ENCODE results near the gene RAB27A.
A peak's percentile ranks its signal among the peaks of the same experiment; 100 is the strongest.
"Not testable (repeated sequence)": the region's sequence is repeated elsewhere in the genome, so short reads cannot be mapped to it uniquely, and the experiment has no call there.

RAB27A gene

DNA sequence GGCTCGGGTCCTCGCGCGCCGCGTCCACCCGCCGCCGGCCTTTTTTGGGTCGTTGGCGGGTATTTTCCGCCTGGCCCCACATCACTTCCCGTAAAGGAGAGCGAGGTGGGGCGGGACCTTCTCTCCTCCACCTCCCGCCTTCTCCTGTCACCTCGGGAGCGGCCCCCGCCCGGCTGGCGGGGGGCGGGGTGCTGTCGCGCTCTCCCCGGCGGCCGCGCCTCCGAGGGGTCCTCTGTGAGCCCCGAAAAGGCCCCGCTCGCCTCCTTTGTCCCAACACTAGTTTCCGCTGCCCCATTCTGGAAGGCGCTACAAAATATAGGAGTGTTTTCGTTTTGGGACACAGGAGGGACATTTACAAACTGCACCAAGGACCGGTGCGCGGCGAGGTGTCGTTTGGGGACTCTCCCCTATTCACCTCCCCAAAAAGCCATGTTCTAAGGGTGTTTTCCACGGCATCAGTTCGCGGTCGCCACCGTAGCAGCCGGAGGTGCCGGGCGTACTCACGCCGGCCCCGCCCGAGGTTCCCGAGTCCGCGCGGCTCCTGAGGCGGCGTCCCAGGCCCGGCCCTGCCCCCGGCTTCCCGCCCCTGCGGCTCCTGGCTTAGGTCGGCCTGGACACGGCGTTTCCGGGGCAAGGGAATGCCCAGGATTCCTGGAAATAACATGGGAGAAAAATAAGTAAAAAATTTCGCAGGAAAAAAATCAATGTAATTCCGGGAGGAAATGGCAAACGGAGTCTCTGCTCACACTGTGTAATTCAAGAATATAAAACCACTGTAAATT lies at the start of gene RAB27A:
RAB27A (minus strand) TSS at position 68 of the 782 bp plus-strand sequence. CDS start 54,879 bp downstream, outside the sequence.
- DNase-seq: no peak

GRCh38 chr15:55337160-55337559 lies 47.5 kb upstream of the RAB27A start:
- DNase-seq: no peak

GRCh38 chr15:55334997-55335396 lies 45.4 kb upstream of the RAB27A start:
- no peak for DNase-seq

DNA sequence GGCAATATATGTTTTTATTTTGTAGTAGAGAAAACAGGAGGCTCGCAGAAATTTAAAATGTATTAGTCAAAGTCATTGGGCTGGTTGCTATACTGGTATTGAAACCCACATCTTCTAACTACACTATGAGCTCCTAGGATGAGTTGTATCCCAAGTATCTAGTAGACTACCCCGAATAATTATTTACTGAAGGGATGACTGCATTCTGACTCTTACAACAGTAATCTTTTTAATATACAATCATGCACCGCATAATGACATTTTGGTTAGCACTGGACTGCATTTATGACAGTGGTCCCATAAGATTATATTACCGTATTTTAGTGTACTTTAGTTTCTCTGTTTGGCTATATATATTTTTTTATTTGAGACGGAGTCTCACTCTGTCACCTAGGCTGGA lies 44.8 kb upstream of the RAB27A start:
- no peak for DNase-seq

DNA sequence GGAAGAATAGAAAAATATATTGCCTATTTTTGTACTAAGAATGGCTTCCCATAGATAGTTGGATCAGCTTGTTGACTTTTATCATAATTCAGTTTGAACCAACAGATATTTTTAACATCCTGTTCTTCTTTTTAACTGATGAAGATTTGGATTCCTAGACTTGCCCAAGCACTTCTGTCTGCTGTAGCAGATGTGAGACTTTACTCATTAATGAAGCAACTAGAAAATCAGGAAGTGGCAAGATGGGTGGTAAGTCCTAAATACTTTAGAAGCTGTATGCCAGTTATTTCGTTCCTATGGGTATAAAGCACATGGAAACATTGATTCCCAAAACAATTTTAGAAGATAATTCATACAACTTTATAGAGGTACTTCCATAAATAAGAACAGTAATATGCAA lies 37.8 kb upstream of the RAB27A start:
- no peak for DNase-seq

GRCh38 chr15:55322467-55322866 lies 32.9 kb upstream of the RAB27A start:
- no peak for DNase-seq

DNA sequence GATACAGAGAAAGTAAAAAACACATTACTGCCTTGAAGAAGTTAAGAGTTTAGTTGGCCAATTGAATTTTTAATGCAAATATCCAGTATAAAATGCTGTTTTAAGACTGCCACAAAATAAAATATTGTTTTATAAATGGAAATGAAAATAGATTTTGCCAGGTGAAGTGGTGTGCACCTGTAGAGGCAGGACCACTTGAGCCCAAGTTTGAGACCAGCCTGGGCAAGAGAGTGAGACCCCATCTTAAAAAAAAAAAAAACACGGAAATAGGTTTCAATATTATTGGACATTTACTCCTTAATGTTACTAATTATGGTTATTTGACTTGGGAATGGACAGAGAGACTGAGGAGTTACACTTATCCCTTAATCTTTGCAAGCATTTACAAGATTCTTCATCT lies 31.4 kb upstream of the RAB27A start:
- no peak for DNase-seq

DNA sequence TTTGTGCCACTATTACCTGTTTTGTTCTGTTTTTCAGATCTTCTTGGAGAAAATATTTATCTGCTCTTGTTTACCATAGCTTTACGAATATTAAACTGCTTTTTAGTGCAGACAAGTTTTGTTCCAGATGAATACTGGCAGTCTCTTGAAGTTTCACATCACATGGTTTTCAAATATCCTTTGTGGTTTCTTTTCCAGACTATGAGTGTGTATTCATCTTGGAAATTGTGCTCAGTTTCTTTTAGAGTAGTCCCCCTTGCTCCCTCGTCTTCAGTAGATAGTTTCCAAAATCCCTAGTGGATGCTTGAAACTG lies 30.6 kb upstream of the RAB27A start:
- no peak for DNase-seq

GRCh38 chr15:55319537-55320237 lies 30.1 kb upstream of the RAB27A start:
- DNase-seq: no peak

DNA sequence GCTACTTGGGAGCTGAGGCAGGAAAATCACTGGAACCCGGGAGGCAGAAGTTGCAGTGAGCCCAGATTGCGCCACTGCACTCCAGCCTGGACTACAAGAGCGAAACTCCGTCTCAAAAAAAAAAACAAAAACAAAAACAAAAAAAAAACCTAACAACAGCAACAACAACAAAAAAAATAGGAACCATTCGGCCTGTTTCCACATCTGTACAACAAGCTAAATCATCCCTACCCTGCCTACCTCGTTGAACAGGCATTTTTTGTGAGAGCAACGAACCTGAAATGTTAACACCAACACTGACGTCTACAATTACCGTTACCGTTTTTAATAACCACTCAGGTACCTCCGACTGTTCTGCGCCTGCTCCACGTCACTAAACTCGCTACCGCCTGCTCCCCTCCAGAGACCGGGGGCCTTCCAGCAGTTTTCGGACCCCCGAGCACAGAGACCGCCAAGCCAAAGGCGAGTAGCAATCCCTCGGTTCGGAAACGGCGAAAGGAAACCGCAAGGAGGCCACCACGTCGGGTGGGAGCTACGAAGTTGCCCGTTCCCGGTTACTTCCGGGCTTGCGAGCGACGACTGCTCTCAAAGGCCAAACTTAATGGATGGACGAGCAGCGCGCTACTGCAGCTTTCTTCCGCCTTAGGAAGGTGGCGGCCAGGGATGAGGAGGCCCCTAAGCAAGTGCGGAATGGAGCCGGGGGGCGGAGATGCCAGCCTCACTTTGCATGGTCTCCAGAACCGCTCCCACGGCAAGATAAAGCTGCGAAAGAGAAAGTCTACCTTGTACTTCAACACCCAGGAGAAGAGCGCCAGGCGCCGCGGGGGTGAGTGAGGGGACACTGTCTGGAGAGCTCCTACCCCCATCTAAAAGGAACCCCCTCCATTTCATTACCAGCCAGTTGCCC lies 29.2 kb upstream of the RAB27A start, which contains the start of the genes PIGB and PIGBOS1:
PIGB (plus strand) TSS at position 635 of the 907 bp plus-strand sequence; CDS start at position 664, 29 bp downstream.
PIGBOS1 (minus strand) TSS at position 536 of the 907 bp plus-strand sequence. CDS start 1,331 bp downstream, outside the sequence.
- DNase-seq: peak; percentile 44

- DNase-seq: not testable (repeated sequence)
Measured at GRCh38 chr15:55302801-55303200, 13.2 kb upstream of the RAB27A start.

DNA sequence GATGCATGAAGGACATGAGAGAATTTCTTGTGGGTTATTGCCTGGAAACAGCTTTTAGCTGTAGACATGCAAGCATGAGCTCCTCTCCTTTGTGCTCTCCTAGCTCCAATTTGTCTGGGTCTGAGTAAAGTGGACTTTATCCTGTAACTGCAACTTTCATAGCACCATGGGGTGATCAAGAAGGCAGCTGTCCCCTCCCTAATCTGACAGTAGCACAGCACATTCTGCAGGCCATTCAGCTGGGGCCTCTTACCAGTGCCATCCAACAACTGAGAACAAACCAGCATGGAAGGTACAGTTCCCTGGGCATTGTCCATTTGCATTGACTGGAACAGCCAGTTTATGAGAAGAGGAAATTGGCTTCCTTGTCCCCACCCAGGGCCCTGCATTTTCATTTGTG lies 7.7 kb upstream of the RAB27A start:
- no peak for DNase-seq

DNA sequence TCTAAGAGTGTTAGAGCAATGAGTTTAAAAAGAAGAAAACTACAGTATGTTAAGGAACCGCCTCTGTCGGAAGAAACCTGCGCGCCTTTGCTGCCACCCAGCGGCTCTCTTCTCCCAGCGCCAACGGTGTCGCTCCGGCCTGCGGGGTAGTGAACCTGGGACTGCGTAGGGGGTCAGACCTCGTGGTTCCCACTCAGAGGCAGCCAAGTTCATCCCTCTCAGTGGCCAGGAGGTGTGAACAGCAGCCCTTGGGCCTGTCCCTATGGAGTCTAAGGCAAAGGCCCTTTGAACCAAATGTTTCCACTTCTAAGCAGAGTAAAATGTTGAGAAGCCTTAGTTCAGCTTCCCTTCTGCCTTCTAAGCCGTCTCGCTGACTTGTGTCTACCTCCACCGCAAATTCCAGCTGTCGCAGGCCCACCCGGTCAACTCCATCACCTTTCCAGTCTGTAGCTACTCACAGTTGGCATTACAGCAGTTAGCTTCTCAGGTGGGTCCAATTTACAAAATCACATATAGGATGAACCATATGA lies 980 bp upstream of the RAB27A start:
- peak; percentile 20 for DNase-seq

DNA sequence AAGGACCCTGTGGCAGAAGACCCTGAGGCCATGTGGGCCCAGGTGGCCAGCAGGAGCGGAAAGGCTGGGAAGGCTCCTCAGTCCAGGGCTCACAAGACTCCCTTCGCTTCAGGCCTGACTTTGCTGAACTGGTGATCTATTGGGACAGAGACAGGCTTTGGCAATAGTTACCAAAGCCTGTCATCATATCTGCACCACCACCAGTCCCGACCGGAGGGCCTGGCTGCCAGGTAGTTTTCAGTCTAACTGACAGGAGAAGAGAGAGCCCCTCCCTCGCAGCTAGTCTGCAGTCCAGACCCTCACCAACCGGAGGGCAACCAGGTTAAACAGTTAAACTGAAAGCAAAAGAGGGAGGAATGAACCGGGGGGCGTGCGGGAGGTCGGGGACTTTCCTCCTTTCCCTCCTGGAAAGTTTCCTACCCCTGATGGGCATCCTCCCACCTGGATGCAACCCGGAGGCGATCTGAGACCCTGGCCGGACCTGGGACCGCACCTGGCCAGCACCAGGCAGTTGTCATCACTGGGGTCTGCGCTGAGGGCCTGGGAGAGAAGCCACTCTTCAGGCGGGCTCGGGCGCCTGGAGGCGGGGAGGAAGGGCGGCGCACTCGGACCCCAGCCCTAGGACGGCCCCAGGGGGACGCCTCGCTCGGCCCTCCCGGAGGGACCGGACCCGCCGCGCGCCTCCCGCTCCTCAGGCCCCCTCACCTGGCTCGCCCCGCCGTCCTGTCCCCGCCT lies 435 bp downstream of the RAB27A start:
- no peak for DNase-seq

- DNase-seq: no peak
Measured at GRCh38 chr15:55288006-55288717, 1.5 kb downstream of the RAB27A start.

DNA sequence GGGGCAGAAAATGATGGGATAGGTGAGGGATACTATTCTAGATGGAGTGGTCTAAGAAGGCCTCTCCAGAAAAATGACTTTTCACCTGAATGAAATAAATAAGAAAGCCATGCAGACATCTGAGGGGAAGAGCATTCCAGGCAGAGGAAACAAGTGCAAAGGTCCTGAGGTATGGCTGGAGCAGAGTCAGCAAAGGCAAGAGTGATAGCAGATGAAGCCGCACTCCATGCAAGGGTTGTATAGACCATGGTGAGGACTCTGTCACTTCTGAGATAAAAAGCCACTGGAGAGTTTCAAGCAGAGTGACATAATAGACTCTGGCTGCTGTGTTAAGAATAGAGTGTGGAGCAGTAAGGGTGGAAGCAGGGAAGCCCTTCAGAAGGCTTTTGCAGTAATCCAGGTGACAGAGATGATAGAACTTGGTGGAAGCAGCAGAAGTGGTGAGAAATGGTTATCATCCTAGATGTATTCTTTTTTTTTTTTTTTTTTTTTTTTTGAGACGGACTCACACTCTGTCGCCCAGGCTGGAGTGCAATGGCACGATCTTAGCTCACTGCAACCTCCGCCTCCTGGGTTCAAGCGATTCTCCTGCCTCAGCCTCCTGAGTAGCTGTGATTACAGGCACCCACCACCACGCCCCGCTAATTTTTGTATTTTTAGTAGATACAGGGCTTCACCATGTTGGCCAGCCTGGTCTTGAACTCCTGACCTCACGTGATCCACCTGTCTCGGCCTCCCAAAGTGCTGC lies 3.0 kb downstream of the RAB27A start:
- not testable (repeated sequence) for DNase-seq

- no peak for DNase-seq
Measured at GRCh38 chr15:55284426-55284825, 5.2 kb downstream of the RAB27A start.

GRCh38 chr15:55283379-55284147 lies 6.0 kb downstream of the RAB27A start:
- no peak for DNase-seq

GRCh38 chr15:55282284-55282833 lies 7.3 kb downstream of the RAB27A start:
- DNase-seq: no peak
